ENCODE data around the gene NPBWR2.

NPBWR2 gene

GRCh38 chr20:64055893-64056638 is 51.3 kb downstream of the NPBWR2 start:
- DNase-seq: no peak

GRCh38 chr20:64055396-64055892 is 51.9 kb downstream of the NPBWR2 start:
- DNase-seq: no peak

DNA sequence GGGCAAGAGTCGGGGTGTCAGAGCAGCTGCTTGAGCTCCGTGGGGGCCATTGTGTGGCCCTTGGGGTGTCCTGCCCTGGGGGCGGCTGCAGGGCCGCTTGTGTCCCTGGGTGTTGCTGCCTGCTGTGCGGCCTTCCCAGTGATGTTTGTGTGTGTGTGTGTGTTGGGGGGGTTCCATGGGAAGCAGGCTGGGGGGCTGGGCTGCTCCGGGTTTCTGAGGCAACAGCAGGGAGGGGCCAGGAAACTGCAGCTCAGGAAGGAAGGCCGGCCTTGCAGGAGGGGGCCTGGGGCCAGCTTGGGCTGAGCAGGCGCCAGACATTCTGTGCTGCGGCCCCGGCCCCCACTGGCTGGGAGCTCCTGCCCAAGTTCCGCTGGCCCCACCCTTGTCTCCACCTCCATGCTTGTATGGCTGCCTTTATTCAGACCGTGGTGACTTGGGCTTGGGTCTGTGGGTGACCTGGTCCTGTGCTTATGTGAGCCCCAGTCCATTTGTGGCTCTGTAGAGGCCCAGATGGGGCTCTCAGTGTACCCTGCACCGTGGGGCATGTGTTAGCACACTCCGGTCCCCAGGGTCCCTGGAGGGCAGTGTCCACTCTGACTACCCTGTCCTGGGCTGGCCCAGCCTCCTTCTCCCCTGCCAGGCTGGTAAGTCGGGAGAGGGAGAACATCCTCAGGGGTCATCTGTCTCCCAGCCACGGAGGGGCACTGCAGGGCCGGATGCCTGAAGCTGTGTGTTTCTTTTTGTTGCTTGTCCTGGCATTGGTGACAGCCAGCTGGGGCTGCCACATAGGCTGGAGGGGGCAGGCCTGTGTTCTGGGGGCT is 53.3 kb downstream of the NPBWR2 start:
- DNase-seq: no peak
